Stimulated activated CD4-positive, alpha-beta T cell treated with anti-CD3 and anti-CD28 coated beads, Interleukin-1b, Interleukin-23, amount 100 ng/mL, for 4 hours (primary cell): ENCODE measurements around the gene ASPM.

Source experiments
- DNase-seq, 2 donors: peaks; one replicate each; pipeline ENCODE4 v3.0.0-alpha.2; 2020; ENCODE audit warnings: low read depth in 2 of 2

ASPM gene, protein sequence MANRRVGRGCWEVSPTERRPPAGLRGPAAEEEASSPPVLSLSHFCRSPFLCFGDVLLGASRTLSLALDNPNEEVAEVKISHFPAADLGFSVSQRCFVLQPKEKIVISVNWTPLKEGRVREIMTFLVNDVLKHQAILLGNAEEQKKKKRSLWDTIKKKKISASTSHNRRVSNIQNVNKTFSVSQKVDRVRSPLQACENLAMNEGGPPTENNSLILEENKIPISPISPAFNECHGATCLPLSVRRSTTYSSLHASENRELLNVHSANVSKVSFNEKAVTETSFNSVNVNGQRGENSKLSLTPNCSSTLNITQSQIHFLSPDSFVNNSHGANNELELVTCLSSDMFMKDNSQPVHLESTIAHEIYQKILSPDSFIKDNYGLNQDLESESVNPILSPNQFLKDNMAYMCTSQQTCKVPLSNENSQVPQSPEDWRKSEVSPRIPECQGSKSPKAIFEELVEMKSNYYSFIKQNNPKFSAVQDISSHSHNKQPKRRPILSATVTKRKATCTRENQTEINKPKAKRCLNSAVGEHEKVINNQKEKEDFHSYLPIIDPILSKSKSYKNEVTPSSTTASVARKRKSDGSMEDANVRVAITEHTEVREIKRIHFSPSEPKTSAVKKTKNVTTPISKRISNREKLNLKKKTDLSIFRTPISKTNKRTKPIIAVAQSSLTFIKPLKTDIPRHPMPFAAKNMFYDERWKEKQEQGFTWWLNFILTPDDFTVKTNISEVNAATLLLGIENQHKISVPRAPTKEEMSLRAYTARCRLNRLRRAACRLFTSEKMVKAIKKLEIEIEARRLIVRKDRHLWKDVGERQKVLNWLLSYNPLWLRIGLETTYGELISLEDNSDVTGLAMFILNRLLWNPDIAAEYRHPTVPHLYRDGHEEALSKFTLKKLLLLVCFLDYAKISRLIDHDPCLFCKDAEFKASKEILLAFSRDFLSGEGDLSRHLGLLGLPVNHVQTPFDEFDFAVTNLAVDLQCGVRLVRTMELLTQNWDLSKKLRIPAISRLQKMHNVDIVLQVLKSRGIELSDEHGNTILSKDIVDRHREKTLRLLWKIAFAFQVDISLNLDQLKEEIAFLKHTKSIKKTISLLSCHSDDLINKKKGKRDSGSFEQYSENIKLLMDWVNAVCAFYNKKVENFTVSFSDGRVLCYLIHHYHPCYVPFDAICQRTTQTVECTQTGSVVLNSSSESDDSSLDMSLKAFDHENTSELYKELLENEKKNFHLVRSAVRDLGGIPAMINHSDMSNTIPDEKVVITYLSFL (N-terminal part only)

DNA sequence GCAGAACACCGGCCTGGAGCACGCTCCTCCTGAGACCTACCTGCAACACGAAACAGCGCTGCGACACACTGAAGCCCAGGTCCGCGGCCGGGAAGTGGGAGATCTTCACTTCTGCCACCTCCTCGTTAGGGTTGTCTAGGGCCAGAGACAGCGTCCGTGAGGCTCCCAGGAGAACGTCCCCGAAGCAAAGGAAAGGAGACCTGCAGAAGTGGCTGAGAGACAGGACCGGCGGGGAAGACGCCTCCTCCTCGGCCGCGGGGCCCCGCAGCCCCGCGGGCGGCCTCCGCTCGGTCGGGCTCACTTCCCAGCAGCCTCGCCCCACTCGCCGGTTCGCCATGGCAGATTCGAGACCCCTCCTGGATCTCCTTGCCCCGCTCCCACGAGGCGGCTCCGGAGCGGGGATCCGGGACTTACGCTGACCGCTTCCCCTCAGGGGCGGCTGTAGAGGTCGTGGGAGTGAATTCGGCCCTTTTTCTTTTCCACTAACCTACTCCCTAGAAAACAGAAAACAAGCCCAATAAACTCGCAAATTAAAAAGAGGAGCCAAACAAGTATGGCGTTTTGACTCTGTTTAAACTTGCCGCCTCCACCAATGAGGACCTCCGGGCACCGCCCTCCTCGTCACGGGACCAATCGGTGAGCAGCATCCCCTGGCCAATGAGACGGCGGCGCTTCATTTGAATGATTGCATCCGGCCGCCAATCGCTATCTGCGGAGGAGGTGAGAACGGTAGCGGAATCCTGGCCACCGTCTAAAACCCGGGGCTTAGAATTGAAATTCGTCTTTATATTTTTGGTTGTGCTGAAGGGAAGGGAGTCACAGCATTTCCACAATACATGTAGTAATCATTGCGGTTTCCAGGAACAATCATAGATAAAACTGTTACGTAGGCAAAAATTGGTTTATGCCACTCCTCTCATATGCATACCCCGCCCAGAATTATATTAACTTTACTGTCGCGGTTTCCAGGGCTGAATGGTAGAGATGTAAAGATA is at the start of gene ASPM:
Gene ASPM (minus strand): TSS at position 569 of the 995 bp plus-strand sequence. CDS start 232 bp downstream, at position 337.
- DNase-seq = peak; percentile 86 to 88

- no peak for DNase-seq
These were observed 48.6 kb upstream of the ASPM start for GRCh38 chr1:197195100-197195499.

DNA sequence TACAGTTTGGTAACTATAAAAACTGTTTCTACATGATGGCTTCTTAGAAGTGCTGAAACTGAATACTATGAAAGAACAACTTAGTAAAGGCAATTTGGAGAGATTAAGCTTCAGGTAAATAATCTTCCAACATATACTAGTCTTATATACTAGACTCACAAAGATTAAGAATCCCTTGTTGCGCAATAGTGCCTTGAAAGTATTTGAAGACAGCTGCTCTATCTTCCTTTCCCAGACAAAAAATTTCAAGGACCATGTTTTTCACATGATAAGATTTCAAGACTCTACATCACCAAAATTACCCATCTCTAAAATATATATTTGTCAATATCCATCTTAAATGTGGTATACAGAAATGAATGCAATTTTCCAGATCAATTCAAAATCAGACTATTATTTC is 37.7 kb upstream of the ASPM start:
- DNase-seq = no peak

- DNase-seq = no peak
These were observed 36.8 kb upstream of the ASPM start for GRCh38 chr1:197183195-197183748.

DNA sequence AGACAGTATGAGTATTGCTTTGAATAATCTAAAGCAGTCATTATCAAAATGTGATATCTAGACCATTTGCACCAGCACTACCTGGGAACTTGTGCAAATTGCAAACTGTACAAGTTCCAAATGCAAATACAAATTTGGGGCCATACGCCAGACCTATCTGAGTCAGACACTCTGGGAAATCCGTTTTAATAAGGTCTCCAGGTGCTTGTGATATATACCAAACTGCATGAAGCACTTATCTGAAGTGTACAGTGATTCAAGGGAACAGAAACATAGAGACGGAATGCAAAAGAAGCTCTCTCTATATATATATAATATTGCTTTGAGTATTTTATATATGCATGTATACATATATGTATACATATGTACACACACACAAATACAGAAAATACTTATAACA is 36.2 kb upstream of the ASPM start:
- DNase-seq = no peak

DNA sequence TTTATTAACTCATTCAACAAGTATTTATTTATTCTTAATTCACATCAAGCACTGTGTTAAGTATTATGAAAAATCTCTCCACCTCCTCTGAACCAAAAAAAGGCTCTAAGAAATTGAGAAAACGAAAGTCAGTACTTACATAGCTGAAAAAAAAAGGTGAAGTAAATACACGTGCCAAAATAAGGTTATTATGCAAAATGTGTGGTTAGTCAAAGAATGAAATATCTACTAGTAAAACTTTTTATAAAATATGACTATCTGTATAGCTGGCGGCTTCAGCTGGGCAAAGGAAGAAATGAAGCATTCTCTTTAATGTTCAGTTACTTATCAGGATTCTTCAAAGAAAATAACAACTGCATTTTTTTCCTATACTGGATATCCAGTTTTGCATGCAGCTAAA is 35.5 kb upstream of the ASPM start:
- DNase-seq = no peak

- no peak for DNase-seq
These were observed 33.9 kb upstream of the ASPM start for GRCh38 chr1:197180252-197180878.

- DNase-seq = no peak
These were observed 32.5 kb upstream of the ASPM start for GRCh38 chr1:197178998-197179397.

- DNase-seq = no peak
These were observed 28.3 kb upstream of the ASPM start for GRCh38 chr1:197174818-197175217.

- DNase-seq = no peak
These were observed 27.4 kb upstream of the ASPM start for GRCh38 chr1:197173571-197174507.

- DNase-seq = no peak
These were observed 25.1 kb upstream of the ASPM start for GRCh38 chr1:197171531-197171930.

DNA sequence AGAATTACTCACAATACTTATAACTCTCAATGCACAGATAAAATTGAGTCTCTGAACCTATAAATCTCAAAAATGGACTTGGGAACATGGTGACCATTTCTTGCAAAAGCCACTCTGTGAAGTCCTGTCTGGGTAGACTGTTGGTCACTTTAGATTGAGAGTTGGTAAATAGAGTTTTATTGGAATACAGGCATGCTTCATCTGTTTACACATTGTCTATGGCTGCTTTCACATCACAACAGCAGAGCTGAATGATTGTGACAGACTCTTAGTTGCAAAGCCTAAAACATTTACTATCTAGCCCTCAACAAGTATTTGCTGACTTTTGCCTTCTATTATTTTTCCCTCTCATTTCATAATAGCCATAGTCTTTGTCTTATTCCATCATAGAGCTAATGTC is 24.1 kb upstream of the ASPM start:
- DNase-seq = no peak

DNA sequence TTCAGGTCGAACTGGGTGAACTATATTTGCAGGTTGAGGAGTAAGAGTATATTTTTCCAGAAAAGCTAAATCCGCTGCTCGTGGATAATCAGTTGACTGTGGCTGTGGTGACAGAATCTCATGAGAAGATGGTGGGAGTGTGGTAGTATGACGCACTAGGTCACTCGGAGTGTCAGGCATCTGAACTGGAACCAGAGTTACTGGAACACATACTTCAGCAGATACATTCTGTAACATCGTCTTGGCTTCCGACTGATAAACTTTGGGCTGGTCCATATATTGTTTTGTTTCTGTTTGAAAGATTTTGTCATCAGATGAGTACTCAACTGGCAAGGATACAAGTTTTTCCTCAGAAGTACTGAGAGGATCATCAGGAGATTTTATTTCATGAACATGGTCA is 13.0 kb upstream of the ASPM start:
- no peak for DNase-seq

- DNase-seq = no peak
These were observed 10.2 kb upstream of the ASPM start for GRCh38 chr1:197156692-197157091.

- no peak for DNase-seq
These were observed 6.2 kb upstream of the ASPM start for GRCh38 chr1:197152662-197153061.

- no peak for DNase-seq
These were observed 4.7 kb upstream of the ASPM start for GRCh38 chr1:197151185-197151584.

DNA sequence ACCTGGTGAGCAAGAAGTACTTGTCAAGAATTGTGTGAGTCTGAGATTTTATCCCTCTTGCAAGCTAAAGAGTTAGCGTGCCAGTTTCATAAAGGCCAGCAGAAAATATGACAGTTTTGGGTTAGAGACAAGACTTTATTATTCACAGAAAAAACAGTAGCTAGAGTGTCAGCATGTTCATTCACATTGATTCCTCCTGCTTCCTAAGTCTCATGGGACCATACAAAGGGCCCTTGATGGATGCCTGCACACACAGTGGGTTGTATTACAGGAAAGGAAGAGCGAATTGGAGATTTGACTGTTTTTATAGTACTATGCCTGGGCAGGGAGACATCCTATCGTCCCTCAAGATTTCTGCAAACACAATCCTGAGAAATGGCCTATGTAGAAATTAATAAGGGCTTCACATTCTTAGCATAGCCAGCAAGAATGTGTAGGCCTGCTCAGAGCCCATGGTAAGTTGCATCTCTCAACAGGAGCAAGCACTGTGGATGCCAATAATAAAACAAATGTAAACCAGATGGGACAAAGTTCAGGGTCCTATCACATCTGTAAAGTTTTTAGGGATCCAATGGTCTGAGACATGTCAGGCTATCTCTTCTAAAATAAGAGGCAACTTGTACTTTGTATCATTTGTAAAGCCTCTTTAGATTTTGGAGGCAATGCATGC is 4.0 kb upstream of the ASPM start:
- DNase-seq = no peak

DNA sequence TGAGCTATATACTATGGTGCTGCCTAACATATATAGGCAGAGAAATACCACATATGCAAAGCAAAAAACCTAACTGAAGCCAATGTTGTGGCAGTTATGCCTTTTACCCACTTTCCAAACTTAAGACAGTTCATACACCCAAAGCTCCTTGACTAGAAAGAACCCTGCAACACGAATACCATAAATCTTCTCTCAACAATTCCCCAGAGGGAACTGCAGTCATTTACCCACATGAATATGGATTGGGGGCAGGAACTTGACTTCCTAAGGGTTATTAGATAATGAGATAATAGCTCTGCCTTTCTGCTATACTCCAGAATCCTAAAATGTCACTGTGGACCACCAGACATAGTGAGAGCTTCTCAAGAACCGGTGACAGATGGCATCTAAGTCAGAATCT is 2.9 kb upstream of the ASPM start:
- DNase-seq = no peak
